NCI-H345 treated with DMSO at 0.1 percent for 48 hours (cell line): Measurements from ENCODE around the gene ACIN1.
"Not testable (repeated sequence)": the region's sequence is repeated elsewhere in the genome, so short reads cannot be mapped to it uniquely, and the experiment has no call there.

Experiments
- DNase-seq: peaks from one replicate; lab custom pipeline; 2025; ENCODE audit not compliant: unreplicated experiment; lab: John Stamatoyannopoulos, UW

ACIN1 gene

DNA sequence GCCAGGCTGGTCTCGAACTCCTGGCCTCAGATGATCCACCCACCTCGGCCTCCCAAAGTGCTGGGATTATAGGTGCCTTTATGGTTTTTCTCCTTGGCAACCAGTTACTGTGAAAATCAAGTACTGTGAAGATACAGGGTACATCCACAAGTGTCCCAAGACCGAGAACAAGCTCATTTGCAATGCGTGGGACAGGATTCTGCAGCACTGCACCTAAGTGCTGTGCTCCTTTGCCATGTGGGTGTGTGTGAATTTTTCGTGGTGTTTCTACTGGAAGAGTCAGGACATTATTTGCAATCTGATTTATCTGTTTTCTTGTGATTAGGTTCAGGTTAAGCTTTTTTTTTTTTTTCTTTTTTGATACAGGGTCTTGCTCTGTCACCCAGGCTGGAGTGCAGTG, 77.8 kb downstream of the ACIN1 start:
- no peak for DNase-seq

GRCh38 chr14:23015618-23016017, 79.3 kb downstream of the ACIN1 start:
- no peak for DNase-seq

DNA sequence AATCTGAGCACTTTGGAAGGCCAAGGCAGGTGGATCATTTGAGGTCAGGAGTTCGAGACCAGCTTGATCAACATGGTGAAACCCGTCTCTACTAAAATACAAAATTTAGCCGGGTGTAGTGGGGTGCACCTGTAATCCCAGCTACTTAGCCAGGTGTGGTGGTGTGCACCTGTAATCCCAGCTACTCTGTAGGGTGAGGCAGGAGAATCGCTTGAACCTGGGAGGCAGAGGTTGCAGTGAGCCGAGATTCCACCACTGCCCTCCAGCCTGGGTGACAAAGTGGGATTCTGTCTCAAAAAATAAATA, 81.2 kb downstream of the ACIN1 start:
- DNase-seq: not testable (repeated sequence)

DNA sequence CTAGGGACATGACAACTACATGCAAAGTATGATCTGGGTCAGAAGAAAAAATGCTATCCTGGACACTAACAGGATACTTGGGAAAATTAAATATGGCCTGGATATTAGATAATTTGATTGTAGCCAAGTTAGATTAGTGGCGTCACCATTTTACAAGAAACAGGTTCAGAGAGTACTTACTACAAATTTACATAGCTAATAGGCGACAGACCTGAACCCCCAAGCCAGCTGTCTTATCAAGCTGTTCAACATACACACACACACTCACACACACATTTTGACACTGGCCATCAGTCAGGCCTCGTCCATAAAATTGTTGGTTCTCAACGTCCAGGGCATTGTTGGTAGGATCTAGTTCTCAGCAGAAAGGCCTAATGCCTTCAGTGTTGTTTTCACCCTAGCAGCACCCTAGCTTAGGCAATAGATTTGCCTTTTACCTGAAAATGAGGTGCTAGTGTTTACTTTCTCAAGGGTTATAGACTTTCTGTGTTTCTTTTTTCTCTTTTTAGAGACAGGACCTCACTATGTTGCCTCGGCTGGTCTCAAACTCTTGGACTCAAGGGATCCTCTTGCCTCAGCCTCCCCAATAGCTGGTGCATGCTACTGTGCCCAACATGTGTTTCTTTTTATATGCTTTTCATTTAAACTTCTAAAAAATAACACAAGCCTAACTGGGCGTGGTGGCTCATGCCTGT, 81.7 kb downstream of the ACIN1 start:
- no peak for DNase-seq

DNA sequence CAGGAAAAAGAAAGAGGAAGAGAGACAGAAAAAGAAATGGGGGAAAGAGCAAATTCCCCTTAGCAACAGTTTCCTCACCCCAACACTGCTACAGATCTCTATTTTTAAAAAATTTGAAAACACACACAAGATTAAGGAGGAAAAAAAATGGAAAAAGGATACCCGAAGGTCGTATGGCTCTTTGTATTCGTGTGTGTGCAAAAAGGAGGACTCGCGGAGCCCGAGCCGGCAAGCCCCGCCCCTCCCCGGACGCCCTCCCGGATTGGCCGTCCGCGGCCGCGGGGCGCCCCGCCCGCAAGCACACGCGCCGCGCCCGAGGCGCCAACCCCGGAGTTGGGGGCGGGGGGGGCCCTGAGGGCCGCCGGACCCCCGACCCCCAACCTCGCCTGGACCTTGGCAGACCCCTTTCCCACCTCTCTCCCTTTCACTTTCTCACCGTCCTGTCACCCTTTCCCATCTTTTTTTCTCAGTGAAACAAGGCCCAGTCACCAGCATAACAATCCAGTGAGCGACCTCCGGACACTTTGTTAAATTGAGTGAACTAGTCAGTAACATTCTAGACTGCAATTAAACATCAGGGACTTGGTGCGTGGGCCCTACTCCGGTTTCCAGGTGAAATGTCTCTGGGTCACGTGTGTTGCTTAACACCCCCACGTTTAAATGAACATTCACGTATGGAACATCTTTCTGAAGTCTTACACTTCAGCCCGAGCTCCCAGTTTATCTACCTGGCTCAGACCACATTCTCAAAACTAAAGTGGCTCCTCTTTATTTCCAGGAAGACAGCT, 84.8 kb downstream of the ACIN1 start, which contains the start of gene C14orf93:
C14orf93 (minus strand) TSS at position 205 of the 788 bp plus-strand sequence. CDS start 11,120 bp downstream, outside the sequence.
- peak; percentile 54 for DNase-seq

- peak; percentile 44 for DNase-seq
These were observed 85.4 kb downstream of the ACIN1 start for GRCh38 chr14:23009483-23009938.

DNA sequence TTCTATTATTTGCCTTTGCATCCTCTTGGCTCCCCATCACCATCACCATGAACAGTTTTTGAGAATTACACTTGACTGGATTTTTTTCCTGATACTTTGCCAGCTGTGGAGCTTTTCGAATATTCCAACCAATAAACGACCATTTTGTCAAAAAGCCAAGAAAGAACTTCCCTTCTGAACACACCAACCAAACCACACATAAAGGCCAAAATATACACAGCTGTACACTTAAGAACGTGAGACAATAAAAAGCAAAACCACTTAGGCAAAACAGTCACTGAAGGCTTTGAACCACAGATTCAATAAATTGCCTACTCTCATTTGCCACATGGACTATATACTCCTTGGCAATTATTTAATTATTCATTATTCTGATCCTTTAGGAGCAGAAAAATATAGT, 86.1 kb downstream of the ACIN1 start:
- DNase-seq: no peak
